HFFc6 (cell line): ENCODE measurements around the gene CCDC24. TPM values are rescaled to one million over a fixed set of nuclear protein-coding genes. Genes with fewer than 3 reads are reported as not detected.
A peak's percentile ranks its signal among the peaks of the same experiment; 100 is the strongest.

ENCODE experiments used
- DNase-seq: peaks from one replicate; pipeline ENCODE4 v3.0.0-alpha.2; 2018
- H3K27ac Mint-ChIP-seq: 2 replicates; pipeline ENCODE4 v1.8.0; 2020; ENCODE audit warnings: mild to moderate bottlenecking, mixed read lengths
- H3K27me3 Mint-ChIP-seq: 2 replicates; pipeline ENCODE4 v1.8.0; 2021; ENCODE audit warnings: mild to moderate bottlenecking, moderate library complexity, mixed read lengths; ENCODE audit not compliant: insufficient read depth
- H3K36me3 Mint-ChIP-seq: 2 replicates; pipeline ENCODE4 v1.8.0; 2021; ENCODE audit warnings: low read depth, mixed read lengths
- H3K4me1 Mint-ChIP-seq: 2 replicates; pipeline ENCODE4 v1.8.0; 2020; ENCODE audit warnings: low read depth, mixed read lengths
- H3K4me3 Mint-ChIP-seq: 2 replicates; pipeline ENCODE4 v1.8.0; 2020; ENCODE audit warnings: mild to moderate bottlenecking, moderate library complexity, mixed read lengths
- H3K9me3 Mint-ChIP-seq: 2 replicates; pipeline ENCODE4 v1.8.0; 2020; ENCODE audit warnings: mild to moderate bottlenecking, mixed read lengths
- total RNA-seq, 6 experiments: library from RNA; stranded (reverse); fragmentation: NEBNext Ultra II Directional; extraction: Animal tissue kit (Norgen Biotek cat#: 25700); gene quantifications; 2 replicates in 1 of 6; 3 replicates in 5 of 6; pipeline ENCODE4 v1.2.3, GENCODE V29; 2021
- TF ChIP-seq, protein P1 (sequence below): fragments of 200-600 bp; sonication (generic); IDR thresholded peaks from 2 replicates; pipeline ENCODE4 v1.5.0; 2021; ENCODE audit warnings: antibody characterized with exemption, mild to moderate bottlenecking

CCDC24 gene
- total RNA-seq, 6 experiments from 2014 or later, result 5.6 to 7.7 (median 6.5) TPM

DNA sequence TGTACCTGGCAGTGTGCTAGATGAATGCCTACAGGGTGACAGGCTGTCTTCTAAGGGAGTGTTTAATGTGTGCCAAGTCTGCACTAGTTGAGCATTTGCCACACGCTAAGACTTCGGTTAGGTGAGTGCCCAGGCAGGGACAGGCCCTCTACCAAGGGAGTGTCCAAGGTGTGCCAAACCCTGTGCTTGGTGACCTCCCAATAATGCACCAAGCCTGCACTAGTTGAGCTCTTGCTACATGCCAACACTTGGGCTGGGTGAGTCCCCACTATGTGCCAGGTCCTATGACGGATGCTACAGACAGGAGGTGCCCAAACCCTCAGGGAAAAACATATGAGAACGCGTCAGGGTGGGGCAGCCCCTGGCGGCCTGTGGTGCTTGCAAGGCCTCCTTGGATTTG is 29.1 kb downstream of the CCDC24 start:
- Mint-ChIP-seq H3K36me3 (no peaks in the 10 kb centered on the region; the same call in 1 of the 2 replicates), H3K27me3 (peaks cover 2% of the 10 kb centered on the region; the same call in 1 of the 2 replicates), H3K27ac (no peak overlapping the region), H3K4me3 (no peak overlapping the region), H3K9me3 (no peaks in the 10 kb centered on the region), H3K4me1 (peaks cover 12% of the 10 kb centered on the region)
- DNase-seq, result no peak
- TF ChIP-seq, protein P1, sequence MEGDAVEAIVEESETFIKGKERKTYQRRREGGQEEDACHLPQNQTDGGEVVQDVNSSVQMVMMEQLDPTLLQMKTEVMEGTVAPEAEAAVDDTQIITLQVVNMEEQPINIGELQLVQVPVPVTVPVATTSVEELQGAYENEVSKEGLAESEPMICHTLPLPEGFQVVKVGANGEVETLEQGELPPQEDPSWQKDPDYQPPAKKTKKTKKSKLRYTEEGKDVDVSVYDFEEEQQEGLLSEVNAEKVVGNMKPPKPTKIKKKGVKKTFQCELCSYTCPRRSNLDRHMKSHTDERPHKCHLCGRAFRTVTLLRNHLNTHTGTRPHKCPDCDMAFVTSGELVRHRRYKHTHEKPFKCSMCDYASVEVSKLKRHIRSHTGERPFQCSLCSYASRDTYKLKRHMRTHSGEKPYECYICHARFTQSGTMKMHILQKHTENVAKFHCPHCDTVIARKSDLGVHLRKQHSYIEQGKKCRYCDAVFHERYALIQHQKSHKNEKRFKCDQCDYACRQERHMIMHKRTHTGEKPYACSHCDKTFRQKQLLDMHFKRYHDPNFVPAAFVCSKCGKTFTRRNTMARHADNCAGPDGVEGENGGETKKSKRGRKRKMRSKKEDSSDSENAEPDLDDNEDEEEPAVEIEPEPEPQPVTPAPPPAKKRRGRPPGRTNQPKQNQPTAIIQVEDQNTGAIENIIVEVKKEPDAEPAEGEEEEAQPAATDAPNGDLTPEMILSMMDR, result no peak

DNA sequence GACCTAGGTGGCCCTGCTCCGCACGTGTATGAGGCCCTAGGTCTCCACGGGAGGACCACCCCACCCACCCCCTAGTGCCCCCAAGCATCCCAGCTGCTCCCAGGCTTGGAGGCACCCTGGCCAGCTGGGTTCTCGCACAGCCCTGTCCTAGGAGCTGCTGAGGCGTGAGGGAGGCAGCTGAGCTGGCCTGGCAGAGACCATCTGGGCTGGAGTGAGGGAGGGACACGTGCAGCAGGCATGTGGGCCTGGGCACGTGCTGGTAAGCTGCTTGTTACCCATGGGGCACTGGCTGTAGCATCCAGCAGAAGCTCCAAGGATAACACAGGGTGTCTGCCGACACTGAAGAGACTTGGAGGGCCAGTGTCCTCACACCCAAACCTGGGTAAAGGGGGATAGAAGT is 29.8 kb downstream of the CCDC24 start:
- no peak for DNase-seq
- H3K27me3 Mint-ChIP-seq, result peaks cover 2% of the 10 kb centered on the region; the same call in 1 of the 2 replicates
- no peaks in the 10 kb centered on the region; the same call in 1 of the 2 replicates for H3K36me3 Mint-ChIP-seq
- H3K4me1 Mint-ChIP-seq, result peaks cover 12% of the 10 kb centered on the region
- no peak overlapping the region for H3K4me3 Mint-ChIP-seq
- TF ChIP-seq, protein P1, result no peak
- H3K27ac Mint-ChIP-seq, result no peak overlapping the region
- no peaks in the 10 kb centered on the region for H3K9me3 Mint-ChIP-seq

DNA sequence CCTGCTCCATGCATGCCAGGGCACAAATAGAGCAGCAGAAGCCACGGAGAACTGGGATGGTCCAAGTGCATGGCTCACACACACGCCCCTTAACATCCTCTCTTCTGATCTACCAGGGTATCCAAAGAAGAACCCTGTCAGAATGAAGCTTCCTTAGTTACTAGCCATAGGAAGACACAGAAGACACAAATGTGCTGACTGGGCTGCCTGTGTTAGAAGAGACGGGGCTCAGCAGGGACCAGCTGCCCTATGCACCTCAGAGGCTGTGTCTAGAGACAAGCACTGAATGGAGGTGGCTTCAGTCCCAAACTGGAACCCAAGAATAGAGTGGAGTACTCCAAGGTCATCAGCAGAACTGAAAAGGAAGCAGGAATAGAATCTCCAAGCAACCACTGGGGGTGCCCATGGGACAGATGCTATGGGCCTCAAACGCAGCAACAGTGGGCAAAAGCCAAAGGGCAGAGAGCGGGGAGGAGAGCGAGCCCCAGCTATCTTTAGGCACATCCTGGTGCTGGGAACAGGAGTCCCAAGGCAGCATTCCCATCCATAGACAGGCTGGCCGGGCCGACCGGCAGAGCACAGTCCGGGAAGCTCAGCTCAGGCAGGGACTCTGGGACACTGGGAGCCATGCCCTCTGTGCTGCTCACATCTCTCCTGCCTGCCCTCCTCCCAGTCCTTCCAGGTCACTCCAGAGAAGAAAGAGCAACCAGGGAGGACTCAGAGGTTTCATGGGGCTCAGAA is 30.4 kb downstream of the CCDC24 start:
- Mint-ChIP-seq H3K9me3 (no peaks in the 10 kb centered on the region), H3K27ac (no peak overlapping the region), H3K4me3 (no peak overlapping the region), H3K4me1 (peaks cover 12% of the 10 kb centered on the region), H3K36me3 (no peaks in the 10 kb centered on the region; the same call in 1 of the 2 replicates), H3K27me3 (peaks cover 2% of the 10 kb centered on the region; the same call in 1 of the 2 replicates)
- DNase-seq, result no peak
- TF ChIP-seq, protein P1, result peak; percentile 24

DNA sequence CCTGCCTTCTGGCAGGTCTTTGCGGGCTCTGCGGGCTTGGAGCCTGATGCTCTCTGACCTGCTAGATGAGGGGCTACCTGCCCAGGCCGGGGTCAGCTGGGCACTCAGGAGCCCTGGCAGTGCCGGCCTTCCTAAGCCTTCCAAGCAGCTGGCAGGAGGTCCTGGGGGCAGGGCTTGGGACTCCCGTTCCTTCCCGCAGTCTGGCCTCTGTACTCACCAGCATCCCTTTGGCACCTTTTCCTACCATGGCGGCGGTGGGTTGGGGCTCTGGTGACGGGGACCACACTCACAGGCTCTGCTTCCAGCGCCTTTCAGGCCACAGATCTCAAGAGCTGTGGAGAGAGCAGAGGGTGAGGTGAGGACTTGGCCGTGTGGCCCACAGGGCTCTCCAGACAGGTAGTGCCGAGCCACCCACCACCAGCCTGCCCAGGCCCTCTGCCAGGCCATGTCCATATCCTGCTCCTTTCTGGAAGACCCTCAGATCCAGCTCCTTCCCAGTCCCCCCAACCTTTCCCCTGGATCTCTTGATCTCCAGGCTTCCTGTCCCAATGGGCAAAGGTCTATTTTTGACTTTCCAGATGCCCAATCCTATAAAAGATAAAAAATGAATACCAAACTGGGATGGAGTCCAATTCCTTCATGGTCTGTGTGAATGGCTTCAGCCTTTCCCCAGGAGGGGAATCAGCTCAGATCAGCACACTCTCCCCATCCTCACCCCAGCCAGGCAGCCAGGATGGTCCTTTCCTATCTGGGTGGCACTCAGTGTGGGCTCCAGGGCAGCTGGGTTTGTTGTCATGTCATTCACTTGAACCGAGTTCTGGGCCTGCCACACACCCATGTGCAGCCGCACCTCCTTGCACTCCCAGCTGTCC is 32.9 kb downstream of the CCDC24 start:
- Mint-ChIP-seq H3K9me3 (no peaks in the 10 kb centered on the region), H3K27ac (peak overlapping the region; percentile 1), H3K4me1 (peaks cover 29% of the 10 kb centered on the region), H3K36me3 (no peaks in the 10 kb centered on the region; the same call in 1 of the 2 replicates), H3K27me3 (peaks cover 2% of the 10 kb centered on the region), H3K4me3 (peak overlapping the region; percentile 8)
- no peak for DNase-seq
- TF ChIP-seq, protein P1, result no peak

DNA sequence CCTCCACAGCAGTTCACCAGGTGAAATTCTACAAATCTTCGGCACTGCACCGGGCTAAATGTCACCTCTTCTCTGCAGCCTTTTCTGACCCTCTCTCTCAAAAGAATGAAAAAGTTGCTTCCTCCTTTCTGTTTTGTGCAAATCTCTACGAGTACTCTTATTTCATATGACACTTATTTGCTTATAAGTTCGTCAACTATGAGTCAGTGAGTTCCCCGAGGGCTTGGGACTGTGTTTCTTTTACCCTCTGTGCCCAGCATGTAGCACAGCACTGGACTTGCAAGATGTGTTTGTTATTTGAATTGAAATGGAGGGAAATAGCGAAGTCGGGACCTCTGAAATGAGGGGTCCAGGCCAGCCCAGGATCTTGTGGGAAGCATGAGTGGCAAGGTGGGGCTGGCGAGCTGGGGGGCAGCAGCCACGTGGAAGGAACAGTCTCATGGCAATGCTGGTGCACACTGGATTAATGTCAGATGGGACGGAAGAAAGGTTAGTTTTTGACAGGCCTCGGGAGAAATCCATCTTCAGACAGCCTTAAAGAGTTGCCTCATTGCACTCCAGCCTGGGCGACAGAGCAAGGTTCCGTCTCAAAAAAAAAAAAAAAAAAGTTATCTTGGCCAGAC is 33.6 kb downstream of the CCDC24 start:
- DNase-seq, result no peak
- H3K4me3 Mint-ChIP-seq, result peak overlapping the region; percentile 8
- peak overlapping the region; percentile 1 for H3K27ac Mint-ChIP-seq
- H3K36me3 Mint-ChIP-seq, result no peaks in the 10 kb centered on the region; the same call in 1 of the 2 replicates
- H3K4me1 Mint-ChIP-seq, result peaks cover 35% of the 10 kb centered on the region
- peaks cover 5% of the 10 kb centered on the region for H3K27me3 Mint-ChIP-seq
- H3K9me3 Mint-ChIP-seq, result no peaks in the 10 kb centered on the region
- TF ChIP-seq, protein P1, result no peak
